ENCODE measurements around the gene HLA-DMA. TPM values are rescaled to one million over a fixed set of nuclear protein-coding genes. Genes with fewer than 3 reads are reported as not detected.

Gene HLA-DMA
- 1.1 and 2.6 TPM in 2 replicates for total RNA-seq

DNA sequence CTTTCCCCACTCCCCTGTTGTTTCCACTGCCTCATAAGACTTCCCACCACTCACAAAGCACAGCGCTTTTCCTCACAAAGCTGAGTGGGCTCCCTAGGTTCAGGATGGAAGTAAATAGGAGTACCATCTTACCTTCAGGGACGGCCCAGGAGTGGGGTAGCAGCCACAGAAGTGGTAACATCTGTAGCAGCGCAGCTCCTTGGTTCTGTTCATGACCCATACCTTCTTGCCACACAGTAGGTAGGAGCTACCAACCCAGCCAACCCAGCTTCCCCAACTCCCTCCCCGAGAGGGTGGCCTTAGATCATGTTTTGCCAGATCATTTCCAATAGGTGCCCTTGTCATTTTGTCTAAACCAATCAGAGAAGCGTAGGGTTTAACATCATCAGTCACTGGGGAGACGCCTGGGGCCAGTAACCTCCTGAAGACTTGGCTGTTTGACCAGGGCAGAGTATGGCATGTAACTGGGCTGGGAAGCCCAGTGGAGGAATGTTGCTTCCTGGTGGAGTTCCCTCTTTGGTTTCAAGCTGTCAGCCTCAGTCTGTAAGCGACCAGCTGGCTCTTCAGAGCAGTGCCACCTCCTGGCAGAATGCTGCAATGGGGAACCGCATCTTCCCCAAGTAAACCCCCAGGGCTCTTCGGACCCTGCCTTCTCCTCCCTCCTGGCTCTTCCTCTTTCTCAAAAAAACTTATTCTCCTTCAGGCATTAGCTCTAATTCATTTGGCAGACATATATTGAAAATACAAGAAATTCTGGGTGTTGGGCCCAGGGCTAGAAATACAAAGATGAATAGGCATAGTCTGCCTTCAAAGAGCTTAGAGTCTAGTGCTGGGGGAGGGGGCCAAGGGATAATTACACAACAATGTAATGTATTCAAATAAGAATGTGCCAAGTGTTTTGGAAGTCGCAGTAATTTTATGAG lies at the start of gene HLA-DMA:
Gene HLA-DMA (minus strand): TSS at position 281 of the 923 bp plus-strand sequence. CDS start 61 bp downstream, at position 220.

DNA sequence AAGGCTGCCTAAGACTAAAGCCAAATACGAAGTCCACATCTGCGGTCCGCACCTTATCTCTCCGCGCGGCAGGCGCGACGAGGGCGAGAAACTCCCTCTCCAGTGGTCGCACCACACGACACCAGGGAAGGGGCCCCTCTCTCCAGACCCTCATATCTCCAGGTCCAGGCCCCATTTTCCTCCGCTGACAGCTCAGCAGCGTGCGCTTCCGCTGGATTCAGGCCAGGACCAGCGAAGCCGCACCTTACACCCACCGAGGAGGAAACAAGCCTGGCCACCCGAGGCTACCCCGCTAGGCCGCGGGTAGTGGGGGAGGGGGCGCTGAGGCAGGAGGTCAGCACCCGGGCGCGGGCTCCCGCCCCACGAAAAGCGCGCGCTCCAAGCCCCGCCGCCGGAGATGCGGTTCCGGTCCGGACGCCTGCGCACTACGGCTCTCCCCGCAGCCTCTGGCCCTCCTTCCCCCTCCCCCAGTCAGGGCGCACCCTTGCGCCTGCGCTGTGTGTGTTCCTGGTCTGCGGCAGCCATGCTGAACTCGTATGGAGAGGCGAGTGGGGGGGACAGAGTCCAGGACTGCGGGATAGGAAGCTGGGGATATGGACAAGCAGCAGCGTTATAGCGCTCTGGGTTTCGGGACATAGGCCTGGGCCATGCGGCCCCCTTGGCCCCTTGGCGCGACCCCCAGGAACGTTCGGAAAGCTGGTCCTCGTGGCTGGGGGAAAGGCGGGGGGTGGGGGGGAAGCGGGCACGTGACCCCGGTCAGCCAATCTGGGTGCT lies 15.4 kb upstream of the HLA-DMA start, which contains the start of gene BRD2:
Gene BRD2 (plus strand): TSS at position 502 of the 774 bp plus-strand sequence. CDS start 4,305 bp downstream, outside the sequence.

DNA sequence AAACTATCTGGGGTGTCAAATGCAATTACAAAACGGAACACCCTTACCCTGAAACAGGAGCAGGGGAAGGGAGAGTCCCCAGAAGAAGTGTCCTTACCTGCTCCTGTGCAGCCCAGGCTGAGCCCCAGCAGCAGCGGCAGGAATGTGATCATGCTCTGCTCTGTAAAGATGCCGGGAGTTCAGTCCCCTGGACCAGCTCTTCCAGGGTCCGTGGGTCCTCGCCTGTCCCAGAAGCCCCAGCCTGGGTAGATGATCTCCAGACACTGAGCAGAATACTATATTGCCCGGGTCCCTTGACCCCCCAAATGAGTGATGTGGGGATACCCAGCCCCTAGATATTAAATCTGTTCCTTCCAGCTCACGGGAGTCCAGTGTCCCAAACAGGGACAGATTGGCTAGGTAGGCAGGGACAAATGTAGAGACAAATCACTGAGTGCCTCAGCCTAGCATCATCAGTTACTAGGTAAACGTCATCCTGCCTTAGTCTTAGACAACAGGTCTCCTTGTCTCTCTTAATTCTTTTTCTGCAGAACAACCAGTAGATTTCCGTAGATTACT lies 12.2 kb downstream of the HLA-DMA start, which contains the start of gene HLA-DMB:
Gene HLA-DMB (minus strand): TSS at position 373 of the 558 bp plus-strand sequence. CDS start 221 bp downstream, at position 152.

Other genes starting within 250 kb of the HLA-DMA start
- not detected in 2 replicates for gene HLA-DQA2, start 211.7 kb downstream of the HLA-DMA start, total RNA-seq
- gene HLA-DQB2, start 189.6 kb downstream of the HLA-DMA start, total RNA-seq: not detected in 2 replicates
- gene HLA-DOB, start 136.1 kb downstream of the HLA-DMA start, total RNA-seq: not detected in 2 replicates
- gene TAP2, start 114.4 kb downstream of the HLA-DMA start, total RNA-seq: 50.0 and 113 TPM in 2 replicates
- gene PSMB8, start 109.0 kb downstream of the HLA-DMA start, total RNA-seq: 67.2 and 113 TPM in 2 replicates
- gene TAP1, start 99.4 kb downstream of the HLA-DMA start, total RNA-seq: 65.6 and 77.2 TPM in 2 replicates
- gene PSMB9, start 98.9 kb downstream of the HLA-DMA start, total RNA-seq: 27.0 and 55.5 TPM in 2 replicates
- gene HLA-DMB, start 12.1 kb downstream of the HLA-DMA start, total RNA-seq: 1.0 and 2.4 TPM in 2 replicates
- gene BRD2, start 15.5 kb upstream of the HLA-DMA start, total RNA-seq: 46.0 and 74.8 TPM in 2 replicates
- 0.16 TPM in 1 of 2 replicates, not detected in the other for gene HLA-DOA, start 56.5 kb upstream of the HLA-DMA start, total RNA-seq
- 10.8 and 12.3 TPM in 2 replicates for gene HLA-DPA1, start 120.6 kb upstream of the HLA-DMA start, total RNA-seq
- gene HLA-DPB1, start 122.9 kb upstream of the HLA-DMA start, total RNA-seq: 18.9 and 33.0 TPM in 2 replicates
- gene COL11A2, start 239.4 kb upstream of the HLA-DMA start, total RNA-seq: 0.16 and 0.38 TPM in 2 replicates
- gene RXRB, start 247.6 kb upstream of the HLA-DMA start, total RNA-seq: 15.4 and 26.1 TPM in 2 replicates
- gene SLC39A7, start 247.8 kb upstream of the HLA-DMA start, total RNA-seq: 72.4 and 109 TPM in 2 replicates